ENCODE data around the gene UBAC2. TPM values are rescaled to one million over a fixed set of nuclear protein-coding genes. Genes with fewer than 3 reads are reported as not detected.

UBAC2 gene
- polyA plus RNA-seq, 3 donors, result 59.6 to 113 (median 96.7) TPM

DNA sequence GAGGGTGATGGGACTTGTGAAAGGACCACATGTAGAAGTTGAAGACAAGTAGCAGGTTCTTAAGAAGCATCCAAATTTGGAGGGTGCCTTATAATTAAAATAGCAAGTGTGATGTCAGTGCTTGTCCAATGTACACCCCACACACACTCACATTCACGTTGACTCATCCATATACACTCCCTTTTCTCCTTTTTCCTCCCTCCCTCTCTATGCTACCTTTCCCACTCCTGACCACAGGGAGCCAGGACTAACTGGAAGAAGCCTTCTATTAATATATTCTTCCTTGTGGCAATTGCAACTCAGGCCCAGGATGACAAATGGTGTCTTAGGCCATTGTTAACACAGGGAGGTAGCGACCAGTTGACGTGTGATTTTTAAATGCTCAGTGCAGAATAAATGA, 122.8 kb downstream of the UBAC2 start:
- Histone ChIP-seq H3K4me3 (replicated peaks in 1 of 3; ENCODE audit: low read depth in 2 of 3, low read length in 3 of 3) (no peak overlapping the region), H3K9ac (ENCODE audit: insufficient read depth, low read length, poor library complexity, severe bottlenecking) (peak overlapping the region; percentile 59), H4K20me1 (ENCODE audit: insufficient read depth, low read length) (no peaks in the 10 kb centered on the region), H2AFZ (ENCODE audit: insufficient read depth, low read depth, low read length, poor library complexity, severe bottlenecking) (no peak overlapping the region), H3K36me3 (replicated peaks in 1 of 2; ENCODE audit: control insufficient read depth in 1 of 2, insufficient read depth in 2 of 2, low read length in 2 of 2) (peaks cover 5 to 33% of the 10 kb centered on the region in 2 donors), H3K79me2 (ENCODE audit: insufficient read depth, low read length) (peaks cover 49% of the 10 kb centered on the region), H3K4me1 (ENCODE audit: control insufficient read depth in 1 of 2, insufficient read depth in 2 of 2, low read length in 2 of 2) (peaks cover 52% of the 10 kb centered on the region in 2 donors), H3K27me3 (ENCODE audit: control insufficient read depth in 2 of 2, insufficient read depth in 2 of 2, low read length in 2 of 2) (no peaks in the 10 kb centered on the region), H3K4me2 (replicated peaks; ENCODE audit: extremely low read depth, low read length, poor library complexity, severe bottlenecking) (no peak overlapping the region), H3K27ac (ENCODE audit: low read depth in 1 of 2, low read length in 2 of 2) (peak overlapping the region; percentile 68 to 94), H3K9me3 (replicated peaks in 1 of 2; ENCODE audit: control insufficient read depth in 1 of 2, insufficient read depth in 1 of 2, low read length in 2 of 2) (no peaks in the 10 kb centered on the region)
- peak overlapping the region; percentile 98 to 99 (median 99) for H3K27ac Mint-ChIP-seq
- intact Hi-C loops (cut with micrococcal nuclease), result loop anchor here (5.0 to 10.0 kb wide), 3 partner anchors 34 to 54 kb away; no protein-coding TSS in a partner anchor
- TF ChIP-seq, protein P1, sequence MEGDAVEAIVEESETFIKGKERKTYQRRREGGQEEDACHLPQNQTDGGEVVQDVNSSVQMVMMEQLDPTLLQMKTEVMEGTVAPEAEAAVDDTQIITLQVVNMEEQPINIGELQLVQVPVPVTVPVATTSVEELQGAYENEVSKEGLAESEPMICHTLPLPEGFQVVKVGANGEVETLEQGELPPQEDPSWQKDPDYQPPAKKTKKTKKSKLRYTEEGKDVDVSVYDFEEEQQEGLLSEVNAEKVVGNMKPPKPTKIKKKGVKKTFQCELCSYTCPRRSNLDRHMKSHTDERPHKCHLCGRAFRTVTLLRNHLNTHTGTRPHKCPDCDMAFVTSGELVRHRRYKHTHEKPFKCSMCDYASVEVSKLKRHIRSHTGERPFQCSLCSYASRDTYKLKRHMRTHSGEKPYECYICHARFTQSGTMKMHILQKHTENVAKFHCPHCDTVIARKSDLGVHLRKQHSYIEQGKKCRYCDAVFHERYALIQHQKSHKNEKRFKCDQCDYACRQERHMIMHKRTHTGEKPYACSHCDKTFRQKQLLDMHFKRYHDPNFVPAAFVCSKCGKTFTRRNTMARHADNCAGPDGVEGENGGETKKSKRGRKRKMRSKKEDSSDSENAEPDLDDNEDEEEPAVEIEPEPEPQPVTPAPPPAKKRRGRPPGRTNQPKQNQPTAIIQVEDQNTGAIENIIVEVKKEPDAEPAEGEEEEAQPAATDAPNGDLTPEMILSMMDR (IDR thresholded peaks at IDR 0.05), result no peak
- 100% methylated on average over 1 of the region's 3 CpGs for WGBS (ENCODE audit: insufficient coverage)
- peaks cover 56% of the 10 kb centered on the region for H3K4me1 Mint-ChIP-seq
- peak in 1 of 3 donors; percentile 18 for DNase-seq
- peaks cover 0 to 3% (median 3%) of the 10 kb centered on the region in 3 donors for H3K27me3 Mint-ChIP-seq (ENCODE audit: low read depth in 3 of 3)
- no peak overlapping the region for H3K4me3 Mint-ChIP-seq
- peaks cover 44 to 52% of the 10 kb centered on the region in 2 donors for H3K36me3 Mint-ChIP-seq
- peaks cover 0 to 2% (median 0%) of the 10 kb centered on the region in 7 donors for H3K9me3 Mint-ChIP-seq

GRCh38 chr13:99326012-99326411, 125.4 kb downstream of the UBAC2 start:
- H3K36me3 Mint-ChIP-seq, result peaks cover 51 to 61% of the 10 kb centered on the region in 2 donors
- Histone ChIP-seq H3K4me1 (ENCODE audit: control insufficient read depth in 1 of 2, insufficient read depth in 2 of 2, low read length in 2 of 2) (peaks cover 27 to 32% of the 10 kb centered on the region in 2 donors), H4K20me1 (ENCODE audit: insufficient read depth, low read length) (no peaks in the 10 kb centered on the region), H3K27ac (ENCODE audit: low read depth in 1 of 2, low read length in 2 of 2) (no peak overlapping the region), H3K4me2 (replicated peaks; ENCODE audit: extremely low read depth, low read length, poor library complexity, severe bottlenecking) (no peak overlapping the region), H3K9me3 (replicated peaks in 1 of 2; ENCODE audit: control insufficient read depth in 1 of 2, insufficient read depth in 1 of 2, low read length in 2 of 2) (no peaks in the 10 kb centered on the region), H3K36me3 (replicated peaks in 1 of 2; ENCODE audit: control insufficient read depth in 1 of 2, insufficient read depth in 2 of 2, low read length in 2 of 2) (peaks cover 16 to 42% of the 10 kb centered on the region in 2 donors), H3K27me3 (ENCODE audit: control insufficient read depth in 2 of 2, insufficient read depth in 2 of 2, low read length in 2 of 2) (no peaks in the 10 kb centered on the region), H3K9ac (ENCODE audit: insufficient read depth, low read length, poor library complexity, severe bottlenecking) (no peak overlapping the region), H3K4me3 (replicated peaks in 1 of 3; ENCODE audit: low read depth in 2 of 3, low read length in 3 of 3) (no peak overlapping the region), H2AFZ (ENCODE audit: insufficient read depth, low read depth, low read length, poor library complexity, severe bottlenecking) (no peak overlapping the region), H3K79me2 (ENCODE audit: insufficient read depth, low read length) (peaks cover 31% of the 10 kb centered on the region)
- intact Hi-C loops (cut with micrococcal nuclease), result loop anchor here in 1 of 2 donors (10.0 kb wide), 1 partner anchor 49 kb away; no protein-coding TSS in a partner anchor
- peaks cover 40% of the 10 kb centered on the region for H3K4me1 Mint-ChIP-seq
- H3K27me3 Mint-ChIP-seq (ENCODE audit: low read depth in 3 of 3), result peaks cover 0 to 3% (median 3%) of the 10 kb centered on the region in 3 donors
- DNase-seq, result no peak
- peaks cover 0 to 1% (median 0%) of the 10 kb centered on the region in 7 donors for H3K9me3 Mint-ChIP-seq
- TF ChIP-seq, protein P1 (IDR thresholded peaks at IDR 0.05), result no peak
- no peak overlapping the region for H3K27ac Mint-ChIP-seq
- H3K4me3 Mint-ChIP-seq, result no peak overlapping the region

Data from CD14-positive monocyte (primary cell).